IMR-90 (cell line): ENCODE data around the gene MCTP1. TPM values are rescaled to one million over a fixed set of nuclear protein-coding genes. Genes with fewer than 3 reads are reported as not detected.

Source experiments
- ATAC-seq: fragments of 200-7000 bp; cut with Tn5 transposase; 2 replicates; pipeline ENCODE4 v1.9.1; 2020; ENCODE audit warnings: low read depth, mild to moderate bottlenecking, moderate library complexity
- BruUV-seq: library from RNA; stranded (reverse); fragments of 400-500 nt; replicated peaks from 2 replicates; lab custom pipeline; 2021; lab: Mats Ljungman, UMichigan
- CTCF ChIA-PET: fragments of 300-600 bp; formaldehyde crosslinking; extraction: SDS; loops from one replicate; lab custom pipeline; 2021; ENCODE audit warnings: antibody characterized with exemption; lab: Yijun Ruan, JAX
- POLR2A ChIA-PET: fragments of 300-600 bp; sonication (Branson Sonifier 250); formaldehyde crosslinking; loops from one replicate; lab custom pipeline; 2022; ENCODE audit warnings: antibody characterized with exemption; ENCODE audit not compliant: unreplicated experiment; lab: Charles Lee
- DNase-seq: peaks from one replicate; pipeline ENCODE4 v3.0.0; 2013
- H2AFZ ChIP-seq: replicated peaks from 2 replicates; pipeline ENCODE3; 2013; ENCODE audit warnings: low read length, mild to moderate bottlenecking; ENCODE audit not compliant: poor library complexity
- H2AK5ac ChIP-seq: 2 replicates; pipeline ENCODE4 v1.6.1; 2013; ENCODE audit warnings: low read depth, low read length, inconsistent platforms
- H2AK9ac ChIP-seq: replicated peaks from 2 replicates; pipeline ENCODE3; 2013; ENCODE audit warnings: mild to moderate bottlenecking, low read depth, low read length, moderate library complexity; ENCODE audit not compliant: poor library complexity
- H2BK120ac ChIP-seq: 2 replicates; pipeline ENCODE4 v1.6.1; 2013; ENCODE audit warnings: low read depth, low read length, inconsistent platforms
- H2BK15ac ChIP-seq: 3 replicates; pipeline ENCODE4 v1.6.1; 2013; ENCODE audit warnings: low read depth, low read length, inconsistent platforms
- H2BK20ac ChIP-seq: 2 replicates; pipeline ENCODE4 v1.6.1; 2013; ENCODE audit warnings: low read depth, mild to moderate bottlenecking, inconsistent platforms, low read length, moderate library complexity
- H2BK5ac ChIP-seq: 2 replicates; pipeline ENCODE4 v1.6.1; 2013; ENCODE audit warnings: mild to moderate bottlenecking, low read depth, low read length, inconsistent platforms; ENCODE audit not compliant: poor library complexity, severe bottlenecking
- H3K14ac ChIP-seq: replicated peaks from 2 replicates; pipeline ENCODE4 v1.6.1; 2013; ENCODE audit warnings: low read depth, low read length, inconsistent platforms
- H3K18ac ChIP-seq: 2 replicates; pipeline ENCODE4 v1.6.1; 2013; ENCODE audit warnings: low read depth, low read length, control low read depth
- H3K23ac ChIP-seq: 2 replicates; pipeline ENCODE4 v1.6.1; 2013; ENCODE audit warnings: low read depth, low read length, inconsistent platforms
- H3K27ac ChIP-seq: 2 replicates; pipeline ENCODE4 v1.5.1; 2013; ENCODE audit warnings: mild to moderate bottlenecking, control low read depth, low read length; ENCODE audit not compliant: insufficient read depth
- H3K27me3 ChIP-seq: 2 replicates; pipeline ENCODE4 v1.6.1; 2013; ENCODE audit warnings: low read length; ENCODE audit not compliant: control insufficient read depth, insufficient read depth
- H3K36me3 ChIP-seq: 2 replicates; pipeline ENCODE4 v1.6.1; 2013; ENCODE audit warnings: low read length, mixed read lengths; ENCODE audit not compliant: control insufficient read depth, insufficient read depth
- H3K4ac ChIP-seq: 2 replicates; pipeline ENCODE4 v1.6.1; 2013; ENCODE audit warnings: low read depth, low read length, inconsistent platforms
- H3K4me1 ChIP-seq: 2 replicates; pipeline ENCODE4 v1.6.1; 2013; ENCODE audit warnings: low read length, mixed read lengths; ENCODE audit not compliant: control insufficient read depth, insufficient read depth
- H3K4me2 ChIP-seq: 2 replicates; pipeline ENCODE4 v1.6.1; 2013; ENCODE audit warnings: low read depth, mild to moderate bottlenecking, control low read depth, low read length, moderate library complexity
- H3K4me3 ChIP-seq: 2 replicates; pipeline ENCODE4 v1.5.1; 2013; ENCODE audit warnings: low read depth, mild to moderate bottlenecking, control low read depth, low read length, moderate library complexity; ENCODE audit not compliant: insufficient read depth
- H3K56ac ChIP-seq: 2 replicates; pipeline ENCODE4 v1.6.1; 2013; ENCODE audit warnings: low read length, inconsistent platforms; ENCODE audit not compliant: insufficient read depth; ENCODE audit errors: extremely low read depth
- H3K79me1 ChIP-seq, 2 experiments: 2 replicates each; pipeline ENCODE4 v1.6.1; 2013; ENCODE audit warnings: low read length in 2 of 2, inconsistent platforms in 1 of 2, low read depth in 1 of 2
- H3K9ac ChIP-seq: 2 replicates; pipeline ENCODE4 v1.6.1; 2013; ENCODE audit warnings: low read depth, low read length, control low read depth
- H3K9me1 ChIP-seq: 2 replicates; pipeline ENCODE4 v1.6.1; 2013; ENCODE audit warnings: low read length, inconsistent platforms; ENCODE audit not compliant: insufficient read depth
- H3K9me3 ChIP-seq: 2 replicates; pipeline ENCODE4 v1.6.1; 2013; ENCODE audit warnings: low read length; ENCODE audit not compliant: control insufficient read depth, insufficient read depth
- H4K20me1 ChIP-seq: 2 replicates; pipeline ENCODE4 v1.6.1; 2013; ENCODE audit warnings: low read length, inconsistent platforms; ENCODE audit not compliant: insufficient read depth
- H4K5ac ChIP-seq: 2 replicates; pipeline ENCODE4 v1.6.1; 2013; ENCODE audit warnings: mild to moderate bottlenecking, low read depth, low read length, control low read depth
- H4K8ac ChIP-seq, 2 experiments: 2 replicates each; pipeline ENCODE4 v1.6.1; 2013; ENCODE audit warnings: low read depth in 2 of 2, low read length in 2 of 2, control low read depth in 1 of 2, inconsistent platforms in 1 of 2
- H4K91ac ChIP-seq: 2 replicates; pipeline ENCODE4 v1.6.1; 2013; ENCODE audit warnings: low read depth, low read length, inconsistent platforms; ENCODE audit not compliant: insufficient read depth
- BHLHE40 ChIP-seq: fragments of 150-350 bp; IDR thresholded peaks from 2 replicates; pipeline ENCODE4 v1.6.1; 2016; ENCODE audit warnings: mild to moderate bottlenecking, low read depth, low read length
- CEBPB ChIP-seq: IDR thresholded peaks from 2 replicates; pipeline ENCODE4 v1.6.1; 2012; ENCODE audit warnings: low read depth, low read length, improper control_type of control experiment
- CHD1 ChIP-seq: IDR thresholded peaks from 2 replicates; pipeline ENCODE4 v1.6.1; 2012; ENCODE audit warnings: low read depth, low read length, improper control_type of control experiment
- FOS ChIP-seq: fragments of 150-350 bp; IDR thresholded peaks from 2 replicates; pipeline ENCODE4 v1.6.1; 2016; ENCODE audit warnings: low read depth, low read length
- MAFK ChIP-seq: IDR thresholded peaks from 2 replicates; pipeline ENCODE4 v1.6.1; 2012; ENCODE audit warnings: low read depth, low read length, improper control_type of control experiment
- MAZ ChIP-seq: IDR thresholded peaks from 2 replicates; pipeline ENCODE4 v1.6.1; 2012; ENCODE audit warnings: low read depth, mild to moderate bottlenecking, low read length, improper control_type of control experiment, moderate library complexity, borderline replicate concordance
- MXI1 ChIP-seq: IDR thresholded peaks from 2 replicates; pipeline ENCODE4 v1.6.1; 2012; ENCODE audit warnings: low read depth, mild to moderate bottlenecking, low read length, moderate library complexity, borderline replicate concordance
- NFE2L2 ChIP-seq: fragments of 150-350 bp; IDR thresholded peaks from 2 replicates; pipeline ENCODE4 v1.6.1; 2016; ENCODE audit warnings: low read depth, mild to moderate bottlenecking, low read length
- POLR2A ChIP-seq: IDR thresholded peaks from 2 replicates; pipeline ENCODE4 v1.6.1; 2012; ENCODE audit warnings: mild to moderate bottlenecking, low read depth, low read length
- RAD21 ChIP-seq: IDR thresholded peaks from 2 replicates; pipeline ENCODE4 v1.6.1; 2012; ENCODE audit warnings: low read length, improper control_type of control experiment
- RCOR1 ChIP-seq: IDR thresholded peaks from 2 replicates; pipeline ENCODE4 v1.6.1; 2012; ENCODE audit warnings: mild to moderate bottlenecking, low read length, improper control_type of control experiment; ENCODE audit not compliant: insufficient replicate concordance
- RFX5 ChIP-seq: IDR thresholded peaks from 2 replicates; pipeline ENCODE4 v1.8.0; 2012; ENCODE audit warnings: low read depth, mild to moderate bottlenecking, low read length, moderate library complexity
- SMC3 ChIP-seq: fragments of 150-350 bp; IDR thresholded peaks from 2 replicates; pipeline ENCODE4 v1.6.1; 2016; ENCODE audit warnings: low read depth, mild to moderate bottlenecking, antibody characterized with exemption, low read length, moderate library complexity
- USF2 ChIP-seq: fragments of 150-350 bp; IDR thresholded peaks from 2 replicates; pipeline ENCODE4 v1.6.1; 2017; ENCODE audit warnings: mild to moderate bottlenecking, antibody characterized with exemption, low read length, low read depth
- WGBS, 2 experiments: methylation state at CpG; one replicate each; pipeline versions ENCODE4 v1.1.5 to v1.1.7; 2013; ENCODE audit warnings: missing lambda C conversion rate in 2 of 2; ENCODE audit not compliant: insufficient read length in 1 of 2; ENCODE audit errors: extremely low coverage in 2 of 2; 5-methylcytosine and 5-hydroxymethylcytosine counted together
- dilution Hi-C: fragments of 300-500 bp; cut with HindIII; formaldehyde crosslinking; loops from one replicate; pipeline ENCODE4 v1.14.3; 2018; ENCODE audit warnings: low sequenced_read_pairs; ENCODE audit not compliant: unreplicated experiment
- in situ Hi-C: fragments of 300-500 bp; cut with MboI; formaldehyde crosslinking; loops from 3 replicates; pipeline ENCODE4 v1.14.3; 2019; ENCODE audit warnings: low sequenced_read_pairs, inconsistent platforms, mixed read lengths
- intact Hi-C: fragments of 100-400 bp; cut with micrococcal nuclease; formaldehyde crosslinking; loops from 2 replicates; pipeline ENCODE4 v1.10.0; 2022
- polyA plus RNA-seq, 3 experiments: library from polyadenylated mRNA; depleted of rRNA; stranded (reverse); fragments of >200 nt; gene quantifications; 2 replicates each; pipeline ENCODE4 v1.2.3, GENCODE V29; 2012; ENCODE audit warnings: low replicate concordance in 1 of 3
- total RNA-seq: library from RNA; depleted of rRNA; stranded (reverse); fragments of >200 nt; gene quantifications from 2 replicates; pipeline ENCODE4 v1.2.3, GENCODE V29; 2012
- TF ChIP-seq, protein P1 (sequence below): fragments of 150-350 bp; IDR thresholded peaks from 2 replicates; pipeline ENCODE4 v1.6.1; 2016; ENCODE audit warnings: low read depth, mild to moderate bottlenecking, low read length, moderate library complexity, borderline replicate concordance

MCTP1 gene
- total and polyA plus RNA-seq, 2 of the 4 experiments (the other 2 are of a cell fraction): 0.21 TPM; not detected in 1

DNA sequence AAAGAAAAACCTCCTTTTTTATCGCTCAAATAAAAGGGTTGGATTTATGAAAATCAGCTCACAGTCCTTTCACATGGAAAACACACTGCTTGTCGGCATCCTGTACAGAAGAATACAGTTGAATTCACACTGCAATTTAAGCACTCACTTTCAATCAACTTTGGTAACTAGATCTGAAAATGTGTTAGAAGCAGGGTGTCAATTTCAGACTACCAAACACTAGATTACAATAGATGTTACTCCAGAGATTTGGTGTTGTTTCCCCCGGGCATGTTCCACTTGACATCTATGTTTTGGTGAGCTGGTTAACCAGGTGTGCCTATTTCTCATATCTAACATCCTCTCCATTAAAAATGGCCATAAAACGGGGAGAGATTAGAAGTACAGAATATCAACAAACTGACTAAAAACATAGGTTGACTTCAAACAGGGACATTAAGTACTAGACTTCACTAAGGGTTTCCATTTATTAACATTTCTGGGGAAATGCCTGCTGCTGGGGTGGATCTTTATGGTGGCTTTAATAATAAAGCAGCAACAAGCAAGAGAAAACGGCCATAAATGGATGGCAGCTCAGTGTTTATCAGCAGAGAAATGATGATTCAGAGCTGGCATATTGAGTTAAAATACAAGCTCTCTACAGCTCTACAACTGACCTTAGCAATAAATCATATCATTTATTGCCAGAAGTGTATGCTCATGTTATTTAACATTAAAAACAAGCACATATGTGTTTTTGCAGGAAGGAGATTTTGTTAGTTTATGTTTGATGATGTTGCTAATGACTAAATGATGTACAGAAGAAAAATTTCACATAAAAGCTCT is 507.6 kb downstream of the MCTP1 start (continued):
- no peak for TF ChIP-seq SMC3

- POLR2A ChIA-PET: no interaction called here
- intact Hi-C loops: no loop called here
- TF ChIP-seq RAD21: no peak
- TF ChIP-seq, protein P1, sequence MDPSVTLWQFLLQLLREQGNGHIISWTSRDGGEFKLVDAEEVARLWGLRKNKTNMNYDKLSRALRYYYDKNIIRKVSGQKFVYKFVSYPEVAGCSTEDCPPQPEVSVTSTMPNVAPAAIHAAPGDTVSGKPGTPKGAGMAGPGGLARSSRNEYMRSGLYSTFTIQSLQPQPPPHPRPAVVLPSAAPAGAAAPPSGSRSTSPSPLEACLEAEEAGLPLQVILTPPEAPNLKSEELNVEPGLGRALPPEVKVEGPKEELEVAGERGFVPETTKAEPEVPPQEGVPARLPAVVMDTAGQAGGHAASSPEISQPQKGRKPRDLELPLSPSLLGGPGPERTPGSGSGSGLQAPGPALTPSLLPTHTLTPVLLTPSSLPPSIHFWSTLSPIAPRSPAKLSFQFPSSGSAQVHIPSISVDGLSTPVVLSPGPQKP: no peak
- TF ChIP-seq CEBPB: no peak
- no peak for TF ChIP-seq MAZ
- no peak for TF ChIP-seq CHD1
- TF ChIP-seq RFX5: no peak
- no peak for TF ChIP-seq SMC3
- no peak for TF ChIP-seq MXI1
- no peak for TF ChIP-seq USF2
- no peak for TF ChIP-seq FOS
- TF ChIP-seq BHLHE40: no peak
- no peak for TF ChIP-seq NFE2L2
- TF ChIP-seq RCOR1: no peak
- no peak for TF ChIP-seq POLR2A
- no peak for TF ChIP-seq MAFK
These were observed 508.7 kb downstream of the MCTP1 start for GRCh38 chr5:94776167-94776566.

More at GRCh38 chr5:94776167-94776566, 508.7 kb downstream of the MCTP1 start:
- Histone ChIP-seq H3K4ac (no peak overlapping the region), H3K18ac (no peak overlapping the region), H4K91ac (no peak overlapping the region), H3K23ac (no peak overlapping the region), H3K79me1 (no peaks in the 10 kb centered on the region), H3K4me2 (no peak overlapping the region), H2AFZ (no peak overlapping the region), H2AK5ac (no peak overlapping the region), H3K27me3 (no peaks in the 10 kb centered on the region; the same call in 1 of the 2 replicates), H3K27ac (no peak overlapping the region), H2BK120ac (no peak overlapping the region), H2AK9ac (no peak overlapping the region), H3K4me3 (no peak overlapping the region), H2BK20ac (no peak overlapping the region), H3K9me3 (no peaks in the 10 kb centered on the region), H2BK15ac (no peak overlapping the region), H4K5ac (no peak overlapping the region), H3K4me1 (no peaks in the 10 kb centered on the region), H3K9ac (no peak overlapping the region), H3K14ac (no peak overlapping the region), H3K9me1 (no peaks in the 10 kb centered on the region), H2BK5ac (no peak overlapping the region), H3K36me3 (no peaks in the 10 kb centered on the region), H4K8ac (no peak overlapping the region), H4K20me1 (no peaks in the 10 kb centered on the region), H3K56ac (no peak overlapping the region)
- CTCF ChIA-PET: interaction anchor here (2.0 kb wide), 1 partner anchor 14 kb away, joined by 5 read pairs; no protein-coding TSS in a partner anchor
- in situ Hi-C loops: no loop called here
- ATAC-seq (no peak), DNase-seq (no peak)
- WGBS, 2 experiments: no CpG with 5 or more reads among the region's 5 CpGs
- dilution Hi-C loops: no loop called here
- no TSS peak for BruUV-seq
